LNCaP clone FGC (cell line): ENCODE results near the gene LYPD6.
A peak's percentile ranks its signal among the peaks of the same experiment; 100 is the strongest.

Source experiments
- DNase-seq: peaks from one replicate; pipeline ENCODE4 v3.0.0-alpha.2; 2011; ENCODE audit warnings: low read depth
- H3K4me3 ChIP-seq: 2 replicates; pipeline ENCODE4 v1.5.1; 2011; ENCODE audit warnings: mild to moderate bottlenecking, low read depth, low read length, control low read depth
- TF ChIP-seq, protein P1 (sequence below): IDR thresholded peaks from 2 replicates; pipeline ENCODE4 v1.5.1; 2012; ENCODE audit warnings: mild to moderate bottlenecking; ENCODE audit not compliant: control insufficient read depth, insufficient read depth; ENCODE audit errors: extremely low read depth

Gene LYPD6

DNA sequence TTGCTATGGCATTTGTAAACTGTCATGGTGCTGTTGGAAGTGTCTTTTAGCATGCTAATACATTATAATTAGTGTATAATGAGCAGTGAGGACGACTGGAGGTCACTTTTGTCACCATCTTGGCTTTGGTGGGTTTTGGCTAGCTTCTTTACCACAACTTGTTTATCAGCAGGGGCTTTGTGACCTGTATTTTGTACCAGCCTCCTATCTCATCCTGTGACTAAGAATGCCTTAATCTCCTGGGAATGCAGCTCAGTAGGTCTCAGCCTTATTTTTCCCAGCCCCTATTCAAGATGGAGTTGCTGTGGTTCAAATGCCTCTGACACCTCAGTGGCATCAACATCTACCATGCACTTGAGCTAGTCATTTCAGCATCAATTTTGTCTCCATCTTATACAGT lies 29.7 kb downstream of the LYPD6 start:
- no peak overlapping the region for H3K4me3 ChIP-seq
- TF ChIP-seq, protein P1, sequence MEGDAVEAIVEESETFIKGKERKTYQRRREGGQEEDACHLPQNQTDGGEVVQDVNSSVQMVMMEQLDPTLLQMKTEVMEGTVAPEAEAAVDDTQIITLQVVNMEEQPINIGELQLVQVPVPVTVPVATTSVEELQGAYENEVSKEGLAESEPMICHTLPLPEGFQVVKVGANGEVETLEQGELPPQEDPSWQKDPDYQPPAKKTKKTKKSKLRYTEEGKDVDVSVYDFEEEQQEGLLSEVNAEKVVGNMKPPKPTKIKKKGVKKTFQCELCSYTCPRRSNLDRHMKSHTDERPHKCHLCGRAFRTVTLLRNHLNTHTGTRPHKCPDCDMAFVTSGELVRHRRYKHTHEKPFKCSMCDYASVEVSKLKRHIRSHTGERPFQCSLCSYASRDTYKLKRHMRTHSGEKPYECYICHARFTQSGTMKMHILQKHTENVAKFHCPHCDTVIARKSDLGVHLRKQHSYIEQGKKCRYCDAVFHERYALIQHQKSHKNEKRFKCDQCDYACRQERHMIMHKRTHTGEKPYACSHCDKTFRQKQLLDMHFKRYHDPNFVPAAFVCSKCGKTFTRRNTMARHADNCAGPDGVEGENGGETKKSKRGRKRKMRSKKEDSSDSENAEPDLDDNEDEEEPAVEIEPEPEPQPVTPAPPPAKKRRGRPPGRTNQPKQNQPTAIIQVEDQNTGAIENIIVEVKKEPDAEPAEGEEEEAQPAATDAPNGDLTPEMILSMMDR: no peak
- DNase-seq: no peak

GRCh38 chr2:149363958-149364357 lies 33.6 kb downstream of the LYPD6 start:
- no peak for DNase-seq

DNA sequence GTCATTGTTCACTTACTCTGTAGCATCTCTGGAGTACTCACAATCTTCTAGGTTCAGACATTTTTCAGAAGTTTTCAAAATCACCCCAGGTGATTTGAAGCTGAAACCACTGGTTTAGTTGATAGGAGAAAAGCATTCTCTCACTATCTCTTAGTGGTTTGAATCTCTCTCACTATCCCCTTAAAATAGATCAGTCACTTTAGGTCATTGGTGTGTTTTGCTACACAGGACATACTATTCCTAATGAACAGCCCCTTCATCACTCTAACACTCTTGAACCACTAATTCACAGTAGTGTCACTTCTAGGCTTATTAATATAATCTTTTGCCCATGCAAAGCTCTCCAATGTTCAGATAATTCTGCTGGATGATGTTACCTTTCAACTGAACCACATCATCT lies 34.5 kb downstream of the LYPD6 start:
- no peak overlapping the region for H3K4me3 ChIP-seq
- TF ChIP-seq, protein P1: no peak
- DNase-seq: no peak

More at GRCh38 chr2:149363958-149364357, 33.6 kb downstream of the LYPD6 start:
- TF ChIP-seq, protein P1: no peak
- H3K4me3 ChIP-seq: no peak overlapping the region

DNA sequence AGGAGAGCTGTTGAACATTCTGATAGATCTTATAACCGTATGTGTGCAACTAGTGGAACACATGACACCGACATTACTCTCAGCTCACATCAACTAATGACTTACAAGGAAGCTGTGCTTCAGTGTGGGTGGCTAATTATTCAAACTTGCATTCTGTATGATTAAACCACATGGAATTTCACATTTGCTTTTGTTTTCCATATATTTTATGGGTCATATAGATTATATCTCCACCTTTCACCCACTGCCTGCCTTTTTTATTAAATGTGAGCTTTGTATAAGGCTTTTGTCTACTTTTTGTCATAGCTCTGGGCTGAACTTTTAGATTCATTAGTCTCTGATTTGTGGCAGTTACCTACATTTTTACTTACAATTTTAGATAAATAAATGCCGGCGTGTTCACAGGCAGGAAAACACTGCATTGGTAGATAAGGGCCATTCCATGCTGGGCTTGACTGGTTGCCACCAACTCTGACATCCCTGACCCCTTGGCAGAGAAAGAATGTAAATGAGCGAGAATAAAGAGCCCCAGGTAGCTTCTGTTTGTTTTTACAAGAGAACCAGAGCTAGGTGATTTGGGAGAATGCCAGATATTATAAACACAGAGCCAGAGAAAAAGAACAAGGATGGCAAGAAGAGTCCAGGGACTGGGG lies 35.7 kb downstream of the LYPD6 start:
- H3K4me3 ChIP-seq: no peak overlapping the region
- TF ChIP-seq, protein P1: no peak
- DNase-seq: peak; percentile 90

DNA sequence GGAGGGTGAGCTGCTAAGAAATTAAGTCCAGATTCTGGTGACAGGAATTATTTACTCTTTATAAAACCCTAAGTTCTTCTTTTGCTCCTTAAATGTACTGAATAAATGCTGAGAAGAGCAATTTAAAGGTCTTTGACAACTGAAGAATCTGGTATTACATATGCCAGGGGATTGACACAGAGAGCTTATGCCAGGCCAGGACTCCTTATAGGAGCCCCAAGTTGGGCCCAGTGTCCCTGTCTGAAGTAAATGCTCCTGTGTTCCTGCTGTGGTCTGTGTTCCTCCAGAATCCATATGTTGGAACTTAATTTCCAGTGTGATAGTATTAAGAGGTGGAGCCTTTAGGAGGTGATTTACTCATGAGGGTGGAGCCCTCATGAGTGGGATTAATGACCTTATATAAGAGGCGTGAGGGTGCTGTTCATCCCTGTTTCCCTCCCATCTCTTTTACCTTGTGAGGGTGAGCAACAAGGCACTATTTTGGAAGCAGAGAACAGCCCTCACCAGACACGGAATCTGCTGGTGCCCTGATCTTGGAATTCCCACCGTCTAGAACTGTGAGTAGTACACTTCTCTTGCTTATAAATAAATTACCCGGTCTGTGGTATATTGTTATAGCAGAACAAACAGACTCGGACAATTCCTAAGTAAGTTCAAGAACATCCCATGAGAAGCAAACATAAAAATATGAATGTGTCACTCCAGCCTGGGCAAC lies 39.8 kb downstream of the LYPD6 start:
- no peak overlapping the region for H3K4me3 ChIP-seq
- TF ChIP-seq, protein P1: no peak
- no peak for DNase-seq

DNA sequence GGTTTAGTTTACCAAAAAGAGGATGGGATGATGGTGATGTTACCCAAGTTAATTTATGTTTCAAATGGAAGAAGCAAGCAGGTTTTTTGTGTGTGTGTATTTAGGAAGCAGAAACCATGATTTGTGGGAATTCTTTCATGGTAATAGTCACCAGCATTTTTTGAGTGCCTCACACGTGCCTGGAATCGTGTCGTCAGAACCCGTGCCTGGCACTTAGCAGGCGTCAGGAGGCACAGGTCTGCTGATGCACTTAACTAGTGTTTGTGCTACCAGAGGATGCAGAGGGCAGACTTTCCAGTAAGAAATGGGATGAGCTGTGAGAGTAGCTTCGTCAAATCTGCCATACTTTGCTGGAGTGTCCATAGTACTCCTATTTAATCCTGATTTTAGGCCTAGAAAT lies 41.1 kb downstream of the LYPD6 start:
- TF ChIP-seq, protein P1: no peak
- H3K4me3 ChIP-seq: no peak overlapping the region
- no peak for DNase-seq
